ENCODE data around the gene FAM13A.

- no peak for TF ChIP-seq EZH2phosphoT487 (IDR thresholded peaks at IDR 0.05; ENCODE audit: borderline replicate concordance, low read length)
- no peak for TF ChIP-seq CTCF (IDR thresholded peaks at IDR 0.05; ENCODE audit: low read depth, low read length, poor library complexity, severe bottlenecking)
These were observed 337.6 kb downstream of the FAM13A start for GRCh38 chr4:88719381-88719780.

All from DOHH2 (cell line).